ENCODE results near the gene TM6SF1.
A peak's percentile ranks its signal among the peaks of the same experiment; 100 is the strongest.
"Not testable (repeated sequence)": the region's sequence is repeated elsewhere in the genome, so short reads cannot be mapped to it uniquely, and the experiment has no call there.

Gene TM6SF1

GRCh38 chr15:83106994-83107840, at the start of gene TM6SF1:
TM6SF1 (plus strand) TSS chr15:83107645; CDS start chr15:83107681, 36 bp downstream.
- H3K4me3 Mint-ChIP-seq = peak within 1 kb of the TSS; percentile 92
- H3K4me1 Mint-ChIP-seq = peaks cover 36% of the 10 kb centered on the region
- H3K36me3 Mint-ChIP-seq = peaks cover 23% of the 10 kb centered on the region
- H3K27me3 Mint-ChIP-seq = peaks cover 45% of the 10 kb centered on the region
- peak; percentile 54 for DNase-seq
- CTCF ChIA-PET = no interaction called here
- H3K9me3 Mint-ChIP-seq = no peaks in the 10 kb centered on the region
- H3K27ac Mint-ChIP-seq = peak within 1 kb of the TSS; percentile 90

DNA sequence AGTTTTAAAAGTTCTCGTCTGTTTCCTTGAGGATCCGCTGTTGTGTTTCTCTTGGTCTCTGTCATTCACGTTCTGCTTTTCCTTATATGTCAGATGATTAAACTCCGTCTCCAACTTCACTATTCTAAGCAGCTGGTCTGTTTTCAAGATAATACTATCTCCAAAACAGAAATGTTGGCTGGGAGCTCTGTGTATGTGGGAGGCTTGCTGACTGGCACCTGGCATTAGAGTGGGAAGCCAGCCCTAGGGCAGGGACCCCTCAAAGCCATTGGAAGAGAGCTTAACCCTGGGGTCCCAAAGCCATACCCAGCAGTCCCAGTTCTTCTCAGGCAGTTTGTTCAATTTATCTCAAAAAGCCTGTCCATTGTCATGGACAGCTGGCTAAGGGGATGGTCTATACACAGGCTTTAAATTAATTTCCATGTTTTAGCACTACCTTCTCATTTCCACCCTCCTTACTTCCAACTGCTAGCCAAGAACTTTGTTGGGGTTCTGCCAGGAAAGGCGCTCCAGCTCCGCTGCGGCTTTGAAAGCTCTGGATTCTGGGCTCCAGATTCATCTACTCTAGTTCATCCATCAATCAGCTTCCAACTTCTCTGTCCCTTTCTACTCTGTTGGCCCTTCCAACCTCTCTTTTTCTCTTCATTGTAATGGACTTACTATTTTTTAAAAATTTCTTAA, 49.6 kb upstream of the TM6SF1 start:
- Mint-ChIP-seq H3K27ac (no peak overlapping the region), H3K4me3 (no peak overlapping the region), H3K9me3 (no peaks in the 10 kb centered on the region), H3K36me3 (peaks cover 20% of the 10 kb centered on the region), H3K27me3 (no peaks in the 10 kb centered on the region), H3K4me1 (peaks cover 15% of the 10 kb centered on the region)
- no peak for DNase-seq
- CTCF ChIA-PET = no interaction called here

DNA sequence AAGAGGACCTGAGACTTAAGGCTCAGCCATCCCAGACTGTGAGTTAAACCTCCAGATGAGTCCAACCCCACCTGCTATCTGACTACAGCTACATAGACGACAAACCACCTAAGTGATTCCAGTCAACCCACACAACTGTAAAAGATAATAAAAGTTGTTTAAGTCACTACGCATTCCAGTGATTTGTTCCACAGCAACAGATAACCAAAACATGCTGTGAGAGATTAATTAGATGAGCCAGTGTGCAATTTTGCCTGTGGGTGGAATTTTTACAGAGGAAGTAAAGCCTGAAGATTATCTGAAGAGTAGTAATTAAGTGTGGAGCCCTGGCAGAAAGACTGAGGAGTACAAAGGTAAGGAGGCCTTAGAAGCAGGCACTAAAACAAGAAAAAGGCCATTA, 45.8 kb upstream of the TM6SF1 start:
- CTCF ChIA-PET = interaction anchor here (1.9 kb wide), 1 partner anchor 51 kb away, joined by 8 read pairs; no protein-coding TSS in a partner anchor
- DNase-seq = no peak
- H3K36me3 Mint-ChIP-seq = peaks cover 15% of the 10 kb centered on the region
- H3K27me3 Mint-ChIP-seq = no peaks in the 10 kb centered on the region
- H3K9me3 Mint-ChIP-seq = no peaks in the 10 kb centered on the region
- no peak overlapping the region for H3K4me3 Mint-ChIP-seq
- peaks cover 27% of the 10 kb centered on the region for H3K4me1 Mint-ChIP-seq
- H3K27ac Mint-ChIP-seq = no peak overlapping the region

- Mint-ChIP-seq H3K4me1 (peaks cover 24% of the 10 kb centered on the region), H3K4me3 (no peak overlapping the region), H3K27ac (no peak overlapping the region), H3K36me3 (peaks cover 15% of the 10 kb centered on the region), H3K27me3 (no peaks in the 10 kb centered on the region), H3K9me3 (no peaks in the 10 kb centered on the region)
- DNase-seq = no peak
- CTCF ChIA-PET = interaction anchor here (1.0 to 1.9 kb wide), 3 partner anchors 23 to 52 kb away, joined by 4 to 8 read pairs (median 4); no protein-coding TSS in a partner anchor
Measured at GRCh38 chr15:83062768-83063180, 44.7 kb upstream of the TM6SF1 start.

DNA sequence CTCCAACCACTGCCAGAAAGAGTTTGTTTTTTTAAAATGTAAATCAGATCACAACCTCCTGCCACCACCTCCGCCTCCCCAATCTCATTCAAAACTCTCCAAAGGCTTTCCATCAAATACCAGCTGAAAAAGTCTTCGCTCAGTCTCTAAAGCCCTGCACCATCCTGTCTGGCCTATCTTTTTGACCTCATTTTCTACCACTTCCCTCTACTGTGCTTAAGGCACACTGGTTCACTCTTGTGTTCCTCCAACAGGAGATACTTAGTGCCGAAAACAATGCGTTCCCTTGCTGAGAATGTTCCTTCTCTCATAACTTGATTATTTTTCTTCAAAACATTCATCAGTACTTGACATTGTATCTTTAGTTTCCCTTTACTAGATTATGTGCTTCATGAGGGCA, 43.9 kb upstream of the TM6SF1 start:
- no peaks in the 10 kb centered on the region for H3K27me3 Mint-ChIP-seq
- peaks cover 15% of the 10 kb centered on the region for H3K36me3 Mint-ChIP-seq
- CTCF ChIA-PET = interaction anchor here (1.0 to 1.9 kb wide), 3 partner anchors 24 to 53 kb away, joined by 4 to 8 read pairs (median 4); no protein-coding TSS in a partner anchor
- H3K27ac Mint-ChIP-seq = no peak overlapping the region
- no peak for DNase-seq
- H3K4me3 Mint-ChIP-seq = no peak overlapping the region
- peaks cover 21% of the 10 kb centered on the region for H3K4me1 Mint-ChIP-seq
- no peaks in the 10 kb centered on the region for H3K9me3 Mint-ChIP-seq

GRCh38 chr15:83064859-83065258, 42.6 kb upstream of the TM6SF1 start:
- H3K36me3 Mint-ChIP-seq = peaks cover 11% of the 10 kb centered on the region
- no peaks in the 10 kb centered on the region for H3K27me3 Mint-ChIP-seq
- CTCF ChIA-PET = no interaction called here
- DNase-seq = no peak
- H3K9me3 Mint-ChIP-seq = peaks cover 5% of the 10 kb centered on the region
- H3K27ac Mint-ChIP-seq = no peak overlapping the region
- peak overlapping the region; percentile 75 for H3K4me3 Mint-ChIP-seq
- peaks cover 19% of the 10 kb centered on the region for H3K4me1 Mint-ChIP-seq

DNA sequence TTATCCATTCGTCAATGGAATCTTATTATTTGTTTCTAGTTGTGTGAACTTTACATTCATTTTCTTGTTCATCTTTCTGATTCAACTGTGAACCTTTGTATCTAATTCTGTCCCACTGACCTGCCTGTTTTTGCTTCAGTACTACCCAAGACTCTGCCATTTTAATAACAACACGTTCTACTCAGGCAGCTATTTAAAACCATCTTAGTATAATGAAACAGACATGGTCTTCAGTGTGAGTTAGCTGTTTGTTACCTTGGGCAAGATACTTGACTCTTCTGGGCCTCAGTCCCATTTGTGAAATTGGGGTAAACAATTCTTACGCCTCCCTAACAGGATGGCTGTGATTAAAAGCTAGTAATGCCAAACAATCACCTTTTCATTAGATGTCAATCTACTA, 42.0 kb upstream of the TM6SF1 start:
- Mint-ChIP-seq H3K27me3 (no peaks in the 10 kb centered on the region), H3K4me1 (peaks cover 19% of the 10 kb centered on the region), H3K27ac (peak overlapping the region; percentile 50), H3K9me3 (peaks cover 5% of the 10 kb centered on the region), H3K4me3 (peak overlapping the region; percentile 75), H3K36me3 (peaks cover 11% of the 10 kb centered on the region)
- CTCF ChIA-PET = interaction anchor here (1.0 kb wide), 1 partner anchor 55 kb away, joined by 3 read pairs; no protein-coding TSS in a partner anchor
- DNase-seq = no peak

GRCh38 chr15:83066034-83066733, 41.3 kb upstream of the TM6SF1 start:
- Mint-ChIP-seq H3K36me3 (peaks cover 11% of the 10 kb centered on the region), H3K27me3 (no peaks in the 10 kb centered on the region), H3K27ac (peak overlapping the region; percentile 50), H3K9me3 (peaks cover 5% of the 10 kb centered on the region), H3K4me1 (peaks cover 19% of the 10 kb centered on the region), H3K4me3 (peak overlapping the region; percentile 75)
- CTCF ChIA-PET = interaction anchor here (1.0 kb wide), 1 partner anchor 55 kb away, joined by 3 read pairs; no protein-coding TSS in a partner anchor
- no peak for DNase-seq

DNA sequence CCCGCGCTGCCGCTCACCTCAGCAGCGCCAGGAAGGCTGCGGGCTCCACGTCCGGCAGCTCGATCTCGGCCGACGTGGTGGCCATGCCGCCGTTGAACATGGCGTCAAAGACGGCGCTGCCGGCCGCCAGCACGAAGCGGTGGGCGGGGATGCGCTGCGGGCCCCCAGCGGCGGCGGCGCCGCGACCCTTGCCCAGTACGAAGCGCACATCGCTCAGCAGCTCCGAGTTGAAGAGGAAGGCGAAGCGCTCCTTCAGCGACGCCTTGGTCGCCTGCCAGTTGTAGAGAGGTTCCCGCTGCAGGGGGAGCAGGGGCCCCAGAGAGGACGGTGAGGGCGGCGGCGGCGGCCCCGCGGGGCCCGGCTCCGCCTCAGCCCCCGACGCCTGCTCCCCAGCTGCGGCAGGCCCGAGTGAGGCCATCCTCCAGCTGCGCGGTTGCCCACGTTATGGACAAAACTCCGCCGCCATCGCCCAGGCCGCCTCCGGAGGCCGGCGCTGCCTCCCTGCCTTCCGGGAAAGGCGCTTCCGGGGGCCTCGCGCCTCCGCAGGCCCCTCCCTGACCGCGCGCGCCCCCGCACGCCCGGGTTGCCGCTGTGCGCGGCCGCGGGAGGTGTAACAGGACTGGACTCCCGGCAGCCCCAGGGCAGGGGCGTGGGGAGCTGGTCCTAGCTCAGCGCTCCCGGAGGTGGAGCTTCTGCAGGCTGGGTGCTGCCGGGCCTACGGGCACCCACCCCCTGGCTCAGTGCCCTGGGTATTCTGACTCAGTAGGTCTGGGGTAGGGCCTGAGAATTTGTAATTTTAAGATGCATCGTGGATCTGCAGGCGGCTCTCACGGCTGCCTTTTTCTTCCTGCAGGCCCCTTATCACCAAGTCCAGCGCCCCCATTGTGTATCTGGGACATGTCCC, 40.5 kb upstream of the TM6SF1 start, which contains the start of gene BTBD1:
TSS of gene BTBD1 (minus strand) at position 519 of the 904 bp plus-strand sequence. CDS start at position 418, 101 bp downstream.
- H3K9me3 Mint-ChIP-seq = peaks cover 5% of the 10 kb centered on the region
- DNase-seq = peak; percentile 86
- peaks cover 11% of the 10 kb centered on the region for H3K36me3 Mint-ChIP-seq
- CTCF ChIA-PET = no interaction called here
- peaks cover 19% of the 10 kb centered on the region for H3K4me1 Mint-ChIP-seq
- H3K27ac Mint-ChIP-seq = peak within 1 kb of the TSS; percentile 74
- no peaks in the 10 kb centered on the region for H3K27me3 Mint-ChIP-seq
- peak within 1 kb of the TSS; percentile 75 for H3K4me3 Mint-ChIP-seq

DNA sequence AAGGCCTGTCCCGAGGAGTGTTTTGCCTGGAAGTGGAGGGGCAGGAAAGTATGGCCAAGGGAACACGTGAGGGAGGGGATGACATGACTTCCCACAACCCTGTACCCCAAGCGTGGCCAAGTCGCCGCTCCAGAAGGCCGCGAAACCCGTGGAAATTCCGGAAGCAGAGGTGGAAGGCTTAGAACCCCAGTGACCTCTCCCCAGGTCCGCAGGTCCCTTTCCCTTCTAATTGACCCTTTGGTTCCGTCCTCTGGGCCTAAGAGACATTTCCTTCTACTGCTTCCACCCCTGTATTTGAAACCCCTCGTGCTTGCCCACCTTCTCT, 39.8 kb upstream of the TM6SF1 start:
- peaks cover 5% of the 10 kb centered on the region for H3K9me3 Mint-ChIP-seq
- no peak for DNase-seq
- CTCF ChIA-PET = no interaction called here
- peak overlapping the region; percentile 75 for H3K4me3 Mint-ChIP-seq
- peak overlapping the region; percentile 74 for H3K27ac Mint-ChIP-seq
- no peaks in the 10 kb centered on the region for H3K27me3 Mint-ChIP-seq
- peaks cover 19% of the 10 kb centered on the region for H3K4me1 Mint-ChIP-seq
- H3K36me3 Mint-ChIP-seq = peaks cover 13% of the 10 kb centered on the region

GRCh38 chr15:83068054-83068453, 39.4 kb upstream of the TM6SF1 start:
- Mint-ChIP-seq H3K4me1 (peaks cover 19% of the 10 kb centered on the region), H3K27me3 (no peaks in the 10 kb centered on the region), H3K27ac (peak overlapping the region; percentile 74), H3K4me3 (peak overlapping the region; percentile 75), H3K36me3 (peaks cover 13% of the 10 kb centered on the region), H3K9me3 (peaks cover 5% of the 10 kb centered on the region)
- no peak for DNase-seq
- CTCF ChIA-PET = no interaction called here

DNA sequence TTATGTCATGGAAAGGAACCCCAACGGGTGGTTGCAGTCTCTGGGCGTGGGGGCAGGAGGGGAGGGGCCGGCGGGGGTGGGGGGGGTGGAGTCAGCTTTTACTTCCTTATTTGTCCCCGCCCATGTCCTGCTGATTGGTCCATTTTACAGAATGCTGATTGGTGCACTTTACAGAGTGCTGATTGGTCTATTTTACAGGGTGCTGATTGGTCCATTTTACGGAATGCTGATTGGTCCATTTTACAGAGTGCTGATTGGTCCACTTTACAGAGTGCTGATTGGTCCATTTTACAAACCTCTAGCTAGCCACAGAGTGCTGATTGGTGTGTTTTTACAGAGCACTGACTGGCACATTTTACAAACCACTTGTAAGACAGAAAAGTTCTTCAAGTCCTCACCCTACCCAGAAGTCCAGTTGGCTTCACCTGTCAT, 38.2 kb upstream of the TM6SF1 start:
- CTCF ChIA-PET, H3K27me3 Mint-ChIP-seq, H3K27ac Mint-ChIP-seq: not testable (repeated sequence)
- Mint-ChIP-seq H3K4me1 (peaks cover 19% of the 10 kb centered on the region), H3K4me3 (peak overlapping the region; percentile 33), H3K9me3 (peaks cover 10% of the 10 kb centered on the region), H3K36me3 (peaks cover 13% of the 10 kb centered on the region)
- peak; percentile 46 for DNase-seq

DNA sequence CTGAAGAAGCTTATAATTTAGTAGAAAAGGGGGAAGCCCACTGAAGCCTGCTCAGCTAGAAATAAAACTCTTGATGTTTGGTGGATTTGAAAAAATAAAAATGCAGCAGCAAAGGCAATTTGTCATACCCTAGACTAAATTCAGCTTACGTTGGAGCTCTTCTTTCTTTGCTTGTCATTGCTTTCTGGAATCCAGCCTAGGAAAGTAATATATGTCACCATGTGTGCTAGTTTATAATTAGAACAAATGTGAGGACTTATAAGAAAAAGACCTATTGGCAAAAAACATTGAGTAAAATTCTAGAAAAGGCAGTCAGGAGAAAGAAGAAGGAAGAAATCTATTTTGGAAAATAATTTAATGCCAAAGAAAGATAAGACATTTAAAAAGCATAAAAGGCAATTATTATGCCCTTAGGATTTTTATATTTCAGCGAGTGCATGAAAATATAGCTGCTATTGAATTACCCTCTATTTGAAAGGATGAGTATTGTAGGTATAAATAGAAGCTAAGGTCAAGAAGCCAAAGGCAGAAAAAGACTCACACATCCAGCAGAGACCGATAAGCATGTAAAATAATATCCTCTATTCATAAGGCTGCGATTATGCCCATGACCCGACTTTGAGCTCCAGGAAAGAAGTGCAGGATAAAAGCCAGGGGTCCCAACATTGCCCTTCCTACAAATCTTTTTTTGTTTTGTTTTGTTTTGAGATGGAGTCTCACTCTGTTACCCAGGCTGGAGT, 29.8 kb upstream of the TM6SF1 start:
- CTCF ChIA-PET = no interaction called here
- peaks cover 4% of the 10 kb centered on the region for H3K4me1 Mint-ChIP-seq

More for the DNA sequence above, 29.8 kb upstream of the TM6SF1 start:
- Mint-ChIP-seq H3K27me3 (peaks cover 47% of the 10 kb centered on the region), H3K4me3 (no peak overlapping the region), H3K36me3 (no peaks in the 10 kb centered on the region), H3K27ac (no peak overlapping the region), H3K9me3 (peaks cover 13% of the 10 kb centered on the region)
- DNase-seq = no peak

Measured in activated naive CD4-positive, alpha-beta T cell treated with anti-CD3 and anti-CD28 coated beads, Interleukin-2, amount 10 ng/mL, durations not matched to agents 7 days and 5 days (primary cell).